Osteoblast (primary cell): ENCODE data around the gene FAM210A. TPM values are rescaled to one million over a fixed set of nuclear protein-coding genes. Genes with fewer than 3 reads are reported as not detected.

Source experiments
- DNase-seq: peaks from one replicate; pipeline ENCODE4 v3.0.0; 2011; ENCODE audit warnings: low spot score, mixed read lengths; ENCODE audit not compliant: insufficient read length; ENCODE audit errors: missing footprints
- H2AFZ ChIP-seq: 2 replicates; pipeline ENCODE4 v1.6.0; 2011; ENCODE audit warnings: mild to moderate bottlenecking, low read length
- H3K27ac ChIP-seq: 2 replicates; pipeline ENCODE4 v1.5.1; 2011; ENCODE audit warnings: mild to moderate bottlenecking, low read depth, low read length, moderate library complexity
- H3K27me3 ChIP-seq: 2 replicates; pipeline ENCODE4 v1.6.0; 2012; ENCODE audit warnings: mild to moderate bottlenecking, control low read depth, inconsistent platforms, low read length, moderate library complexity; ENCODE audit not compliant: insufficient read depth
- H3K36me3 ChIP-seq: 2 replicates; pipeline ENCODE4 v1.5.1; 2011; ENCODE audit warnings: mild to moderate bottlenecking, low read length, control low read depth, moderate library complexity; ENCODE audit not compliant: insufficient read depth
- H3K4me1 ChIP-seq: 2 replicates; pipeline ENCODE4 v1.5.1; 2011; ENCODE audit warnings: mild to moderate bottlenecking, low read length, control low read depth, moderate library complexity; ENCODE audit not compliant: insufficient read depth
- H3K4me2 ChIP-seq: 2 replicates; pipeline ENCODE4 v1.6.0; 2011; ENCODE audit warnings: mild to moderate bottlenecking, low read length; ENCODE audit not compliant: insufficient read depth
- H3K4me3 ChIP-seq: fragments of 200-600 bp; sonication (generic); 3 replicates; pipeline ENCODE4 v1.5.1; 2012; ENCODE audit warnings: mild to moderate bottlenecking, low read length, inconsistent platforms; ENCODE audit not compliant: insufficient read depth
- H3K79me2 ChIP-seq: 2 replicates; pipeline ENCODE4 v1.6.0; 2012; ENCODE audit warnings: mild to moderate bottlenecking, low read length, control low read depth, inconsistent platforms; ENCODE audit not compliant: insufficient read depth
- H3K9me3 ChIP-seq: 2 replicates; pipeline ENCODE4 v1.5.1; 2011; ENCODE audit warnings: low read depth, low read length, control low read depth
- H4K20me1 ChIP-seq: 2 replicates; pipeline ENCODE4 v1.6.0; 2012; ENCODE audit warnings: mild to moderate bottlenecking, low read length, control low read depth; ENCODE audit not compliant: insufficient read depth
- total RNA-seq: library from RNA; depleted of rRNA; stranded (reverse); fragments of >200 nt; gene quantifications from 2 replicates; pipeline ENCODE4 v1.2.3, GENCODE V29; 2012
- TF ChIP-seq, protein P1 (sequence below): IDR thresholded peaks from 2 replicates; pipeline ENCODE4 v1.5.1; 2011; ENCODE audit warnings: mild to moderate bottlenecking, low read depth, low read length, moderate library complexity; ENCODE audit errors: extremely low read depth

The FAM210A gene
- total RNA-seq, 1 donor, result 24.6 TPM

DNA sequence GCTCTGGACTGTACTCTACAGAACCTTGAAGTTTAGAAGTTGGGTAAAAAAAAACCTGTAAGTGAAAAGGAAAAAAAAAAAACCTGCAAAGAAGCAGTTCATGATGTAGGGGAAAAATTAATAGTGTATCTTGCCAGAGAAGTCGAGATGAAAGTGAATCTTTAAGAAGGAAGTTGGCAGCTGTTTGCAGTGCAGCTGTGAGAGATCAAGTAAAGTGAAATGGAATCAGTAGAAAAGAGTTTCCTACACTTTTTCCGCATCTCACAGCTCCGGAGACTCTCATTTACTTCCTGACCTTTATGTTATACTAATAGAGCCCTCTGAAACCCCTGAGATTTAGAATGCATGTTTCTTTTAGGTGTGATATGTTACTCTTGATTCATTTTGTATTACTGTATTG is 19.3 kb upstream of the FAM210A start:
- Histone ChIP-seq H3K27me3 (no peaks in the 10 kb centered on the region), H3K4me2 (no peak overlapping the region), H4K20me1 (no peaks in the 10 kb centered on the region), H3K79me2 (no peaks in the 10 kb centered on the region), H3K36me3 (peaks cover 67% of the 10 kb centered on the region), H3K4me3 (no peak overlapping the region), H3K9me3 (no peaks in the 10 kb centered on the region), H3K4me1 (no peaks in the 10 kb centered on the region), H2AFZ (no peak overlapping the region), H3K27ac (no peak overlapping the region)
- no peak for DNase-seq
- TF ChIP-seq, protein P1, sequence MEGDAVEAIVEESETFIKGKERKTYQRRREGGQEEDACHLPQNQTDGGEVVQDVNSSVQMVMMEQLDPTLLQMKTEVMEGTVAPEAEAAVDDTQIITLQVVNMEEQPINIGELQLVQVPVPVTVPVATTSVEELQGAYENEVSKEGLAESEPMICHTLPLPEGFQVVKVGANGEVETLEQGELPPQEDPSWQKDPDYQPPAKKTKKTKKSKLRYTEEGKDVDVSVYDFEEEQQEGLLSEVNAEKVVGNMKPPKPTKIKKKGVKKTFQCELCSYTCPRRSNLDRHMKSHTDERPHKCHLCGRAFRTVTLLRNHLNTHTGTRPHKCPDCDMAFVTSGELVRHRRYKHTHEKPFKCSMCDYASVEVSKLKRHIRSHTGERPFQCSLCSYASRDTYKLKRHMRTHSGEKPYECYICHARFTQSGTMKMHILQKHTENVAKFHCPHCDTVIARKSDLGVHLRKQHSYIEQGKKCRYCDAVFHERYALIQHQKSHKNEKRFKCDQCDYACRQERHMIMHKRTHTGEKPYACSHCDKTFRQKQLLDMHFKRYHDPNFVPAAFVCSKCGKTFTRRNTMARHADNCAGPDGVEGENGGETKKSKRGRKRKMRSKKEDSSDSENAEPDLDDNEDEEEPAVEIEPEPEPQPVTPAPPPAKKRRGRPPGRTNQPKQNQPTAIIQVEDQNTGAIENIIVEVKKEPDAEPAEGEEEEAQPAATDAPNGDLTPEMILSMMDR, result no peak

DNA sequence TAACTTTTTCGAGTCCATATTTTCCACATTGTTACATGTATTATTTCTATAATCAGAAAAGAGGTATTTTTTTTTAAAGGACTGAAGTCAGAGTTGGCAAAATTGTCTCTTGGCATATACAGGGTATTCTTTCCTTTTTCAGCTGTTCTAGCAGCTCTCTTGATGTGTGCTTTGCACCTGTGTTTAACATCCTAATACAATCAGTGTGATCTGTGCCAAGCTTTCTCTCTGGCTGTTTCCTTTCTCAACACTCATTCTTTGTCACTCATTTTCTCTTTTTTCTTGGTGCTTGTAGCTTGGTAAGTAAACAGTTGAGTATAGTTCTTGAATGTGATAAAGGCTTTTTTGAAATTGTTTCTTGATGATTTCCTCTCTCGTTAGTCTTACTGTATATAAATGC is 9.3 kb upstream of the FAM210A start:
- Histone ChIP-seq H4K20me1 (peaks cover 3% of the 10 kb centered on the region), H3K9me3 (no peaks in the 10 kb centered on the region), H3K4me2 (no peak overlapping the region), H3K27me3 (no peaks in the 10 kb centered on the region), H3K27ac (no peak overlapping the region), H3K36me3 (peaks cover 43% of the 10 kb centered on the region), H3K4me3 (no peak overlapping the region), H3K4me1 (no peaks in the 10 kb centered on the region), H2AFZ (no peak overlapping the region), H3K79me2 (peaks cover 26% of the 10 kb centered on the region)
- TF ChIP-seq, protein P1, result no peak
- DNase-seq, result no peak

DNA sequence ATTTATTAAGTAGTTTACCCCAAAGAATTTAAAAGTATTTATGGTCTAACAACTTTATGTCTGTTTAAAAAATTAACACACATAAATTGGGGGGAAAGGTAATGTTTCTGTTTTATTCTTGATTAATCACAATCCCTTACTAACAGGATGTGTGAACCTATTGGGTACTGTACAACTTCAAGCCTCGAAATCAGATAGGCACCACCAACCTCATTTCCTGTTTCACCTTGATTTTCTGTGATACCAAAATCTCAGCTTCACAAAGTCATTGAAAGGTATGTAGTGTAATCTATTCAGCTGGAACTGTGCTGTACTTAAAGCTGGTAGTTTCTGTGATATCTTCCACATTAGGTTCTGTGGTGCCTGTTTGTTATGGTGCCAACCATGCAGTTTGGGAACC is 4.1 kb upstream of the FAM210A start:
- Histone ChIP-seq H3K4me2 (no peak overlapping the region), H2AFZ (no peak overlapping the region), H3K27ac (no peak overlapping the region), H3K4me3 (no peak overlapping the region), H3K9me3 (no peaks in the 10 kb centered on the region), H4K20me1 (peaks cover 19% of the 10 kb centered on the region), H3K79me2 (peaks cover 76% of the 10 kb centered on the region), H3K27me3 (no peaks in the 10 kb centered on the region), H3K36me3 (peaks cover 12% of the 10 kb centered on the region), H3K4me1 (peaks cover 11% of the 10 kb centered on the region)
- TF ChIP-seq, protein P1, result no peak
- DNase-seq, result no peak

DNA sequence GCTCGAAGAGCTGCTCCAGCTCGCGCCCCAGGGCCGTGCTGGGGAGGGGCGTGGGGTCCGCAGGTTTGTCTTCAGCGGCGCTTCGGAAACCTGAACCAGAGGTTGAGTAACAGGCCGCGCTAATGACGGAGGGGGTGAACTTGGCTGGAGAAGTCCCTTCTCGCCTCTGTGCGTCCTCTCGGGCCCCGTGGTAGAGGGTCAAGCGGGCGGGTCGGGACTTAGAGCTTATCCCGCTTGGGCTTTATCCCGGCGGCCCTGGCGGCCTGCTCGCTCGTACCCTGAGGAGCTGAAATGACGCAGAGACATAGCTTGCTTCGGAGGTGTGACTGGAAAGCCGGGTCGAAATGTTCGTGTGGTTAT is 594 bp upstream of the FAM210A start:
- Histone ChIP-seq H3K4me1 (peaks cover 22% of the 10 kb centered on the region), H4K20me1 (peaks cover 19% of the 10 kb centered on the region), H3K79me2 (peaks cover 94% of the 10 kb centered on the region), H2AFZ (peak overlapping the region; percentile 99), H3K36me3 (no peaks in the 10 kb centered on the region), H3K4me3 (peak overlapping the region; percentile 99), H3K27ac (peak overlapping the region; percentile 98), H3K9me3 (no peaks in the 10 kb centered on the region), H3K4me2 (peak overlapping the region; percentile 99), H3K27me3 (no peaks in the 10 kb centered on the region)
- TF ChIP-seq, protein P1, result no peak
- peak; percentile 76 for DNase-seq
